H1 (cell line): Measurements from ENCODE around the gene TMEM138. TPM values are rescaled to one million over a fixed set of nuclear protein-coding genes. Genes with fewer than 3 reads are reported as not detected.
A peak's percentile ranks its signal among the peaks of the same experiment; 100 is the strongest.

Experiments
- CBX8 ChIP-seq: fragments of 300-800, 300-1000 bp; sonication (generic); IDR thresholded peaks from 2 replicates; pipeline ENCODE4 v1.7.1; 2016; ENCODE audit warnings: low read depth, low read length, borderline replicate concordance
- FOSL1 ChIP-seq: IDR thresholded peaks from 2 replicates; pipeline ENCODE4 v1.6.1; 2011; ENCODE audit warnings: mild to moderate bottlenecking, low read depth, low read length, moderate library complexity; ENCODE audit not compliant: insufficient read depth
- GTF2F1 ChIP-seq: IDR thresholded peaks from 2 replicates; pipeline ENCODE4 v1.6.1; 2012; ENCODE audit warnings: low read depth, low read length, improper control_type of control experiment, borderline replicate concordance
- NANOG ChIP-seq: IDR thresholded peaks from 2 replicates; pipeline ENCODE4 v1.6.1; 2011; ENCODE audit warnings: low read length, low read depth, mild to moderate bottlenecking, inconsistent platforms; ENCODE audit not compliant: insufficient read depth, poor library complexity, severe bottlenecking
- POU5F1 ChIP-seq: IDR thresholded peaks from 2 replicates; pipeline ENCODE4 v1.6.1; 2011; ENCODE audit warnings: low read depth, mild to moderate bottlenecking, low read length, moderate library complexity
- SIN3A ChIP-seq, 2 experiments: IDR thresholded peaks in 1 of 2; conservative IDR thresholded peaks in 1 of 2; 2 replicates each; pipeline ENCODE4 v1.6.1; 2011 to 2012; ENCODE audit warnings: low read length in 2 of 2, improper control_type of control experiment in 1 of 2, low read depth in 1 of 2, mild to moderate bottlenecking in 1 of 2
- polyA plus RNA-seq, 7 experiments: library from polyadenylated mRNA; depleted of rRNA in 3 of 7; stranded (reverse) in 5 of 7; unstranded in 2 of 7; fragments of >200 nt in 5 of 7; fragments of 200-250 nt in 2 of 7; gene quantifications; 1 replicate in 5 of 7; 2 replicates in 1 of 7; 4 replicates in 1 of 7; pipeline versions ENCODE4 v1.2.1 to v1.2.3, GENCODE V29; 2011 to 2013; ENCODE audit warnings: missing spikeins in 2 of 7, mixed read lengths in 2 of 7
- total RNA-seq: library from RNA; stranded (reverse); fragmentation: NEBNext Ultra II Directional; extraction: Animal tissue kit (Norgen Biotek cat#: 25700); gene quantifications from 2 replicates; pipeline ENCODE4 v1.2.1, GENCODE V29; 2021
- TF ChIP-seq, protein P1 (sequence below): IDR thresholded peaks from 2 replicates; pipeline ENCODE4 v1.6.1; 2011; ENCODE audit warnings: low read depth, mild to moderate bottlenecking, low read length; ENCODE audit not compliant: insufficient read depth
- TF ChIP-seq, protein P2 (sequence below): IDR thresholded peaks from 2 replicates; pipeline ENCODE4 v1.6.1; 2012; ENCODE audit warnings: low read length, inconsistent platforms

The TMEM138 gene
- total and polyA plus RNA-seq, 2 of the 8 experiments (the other 6 are each of a cell fraction or from before 2014, with no cell fraction given), result 32.9 to 59.0 TPM

DNA sequence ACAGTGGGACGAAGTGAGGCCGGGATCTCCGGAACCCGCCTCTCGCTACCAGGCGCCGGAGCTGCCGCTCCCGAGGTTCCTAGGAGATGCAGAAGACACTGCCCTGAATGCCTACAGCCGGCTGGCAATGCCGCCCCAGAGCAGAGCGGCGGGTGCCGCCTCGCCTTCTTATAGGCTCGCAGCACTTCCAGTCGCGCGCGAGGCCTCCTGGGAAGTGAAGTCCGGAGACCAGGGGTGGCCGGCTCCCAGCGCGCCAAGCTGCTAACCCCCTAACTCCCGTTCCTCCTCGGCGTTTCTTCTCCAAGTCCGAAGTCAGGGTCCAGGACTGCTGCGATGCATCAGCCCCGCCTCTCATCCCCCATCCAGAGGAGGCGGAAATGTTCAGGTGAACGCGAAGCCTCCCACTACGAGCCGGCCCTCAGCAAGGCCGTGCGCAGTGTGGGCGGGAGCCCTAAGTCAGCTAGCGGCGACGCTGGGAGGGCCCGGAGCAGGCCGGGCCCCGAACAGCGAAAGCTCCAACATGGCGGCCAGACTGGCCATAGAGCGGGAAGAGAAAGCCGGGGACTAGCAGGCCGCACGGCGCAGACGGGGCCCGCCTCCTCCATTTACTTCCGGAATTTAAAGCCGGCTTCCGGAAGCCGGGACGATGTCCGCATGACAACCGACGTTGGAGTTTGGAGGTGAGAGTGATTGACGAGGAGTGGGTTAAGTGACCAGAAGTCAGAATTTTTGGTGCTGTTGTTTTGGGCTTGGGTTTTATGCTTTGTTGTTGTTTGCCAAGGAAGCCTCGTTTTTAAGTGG is at the start of gene TMEM138, which contains the start of gene CYB561A3 (continued):
- TF ChIP-seq NANOG, result no peak
- TF ChIP-seq, protein P1, sequence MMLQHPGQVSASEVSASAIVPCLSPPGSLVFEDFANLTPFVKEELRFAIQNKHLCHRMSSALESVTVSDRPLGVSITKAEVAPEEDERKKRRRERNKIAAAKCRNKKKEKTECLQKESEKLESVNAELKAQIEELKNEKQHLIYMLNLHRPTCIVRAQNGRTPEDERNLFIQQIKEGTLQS, result no peak
- TF ChIP-seq FOSL1, result no peak
- TF ChIP-seq, protein P2, sequence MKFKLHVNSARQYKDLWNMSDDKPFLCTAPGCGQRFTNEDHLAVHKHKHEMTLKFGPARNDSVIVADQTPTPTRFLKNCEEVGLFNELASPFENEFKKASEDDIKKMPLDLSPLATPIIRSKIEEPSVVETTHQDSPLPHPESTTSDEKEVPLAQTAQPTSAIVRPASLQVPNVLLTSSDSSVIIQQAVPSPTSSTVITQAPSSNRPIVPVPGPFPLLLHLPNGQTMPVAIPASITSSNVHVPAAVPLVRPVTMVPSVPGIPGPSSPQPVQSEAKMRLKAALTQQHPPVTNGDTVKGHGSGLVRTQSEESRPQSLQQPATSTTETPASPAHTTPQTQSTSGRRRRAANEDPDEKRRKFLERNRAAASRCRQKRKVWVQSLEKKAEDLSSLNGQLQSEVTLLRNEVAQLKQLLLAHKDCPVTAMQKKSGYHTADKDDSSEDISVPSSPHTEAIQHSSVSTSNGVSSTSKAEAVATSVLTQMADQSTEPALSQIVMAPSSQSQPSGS, result 0 out of 2 replicates have a peak, but pooled peaks have one; percentile 60
- TF ChIP-seq POU5F1, result no peak
- TF ChIP-seq SIN3A (conservative IDR thresholded peaks at IDR 0.05 in 1 of 2, IDR thresholded peaks at IDR 0.05 in 1 of 2; ENCODE audit: low read depth in 1 of 2, low read length in 2 of 2), result peak; percentile 71 to 96; a peak in 3 of 4 replicates
- TF ChIP-seq CBX8, result no peak
- peak; percentile 63 for TF ChIP-seq GTF2F1
